ENCODE measurements around the gene RAB7B. TPM values are rescaled to one million over a fixed set of nuclear protein-coding genes. Genes with fewer than 3 reads are reported as not detected.

Gene RAB7B
- total and polyA plus RNA-seq, 2 of the 13 experiments (the other 11 are each of a cell fraction or from before 2014, with no cell fraction given), result 0.05 to 0.46 TPM

- ChIA-PET CTCF (ENCODE audit: low intra/inter-chr PET ratio, low total read pairs) (no interaction called here), POLR2A (no interaction called here)
- DNase-seq (ENCODE audit: low spot score) (no peak), FAIRE-seq (no peak), ATAC-seq (no peak)
- Histone ChIP-seq H3K79me2 (ENCODE audit: insufficient read depth, low read length) (no peaks in the 10 kb centered on the region), H3K4me2 (ENCODE audit: low read depth, low read length) (no peak overlapping the region), H4K20me1 (ENCODE audit: insufficient read depth, low read length) (no peaks in the 10 kb centered on the region), H3K4me1 (ENCODE audit: insufficient read depth, low read length) (peaks cover 6% of the 10 kb centered on the region), H3K4me3 (replicated peaks in 1 of 3; ENCODE audit: insufficient read depth in 1 of 3, low read depth in 2 of 3, low read length in 3 of 3) (no peak overlapping the region), H3K9me3 (ENCODE audit: low read length) (no peaks in the 10 kb centered on the region), H2AFZ (ENCODE audit: low read length) (no peak overlapping the region), H3K9ac (ENCODE audit: insufficient read depth, low read depth, low read length) (no peak overlapping the region), H3K27me3 (ENCODE audit: control insufficient read depth in 1 of 2, insufficient read depth in 2 of 2, low read length in 2 of 2) (peaks cover 0 to 10% of the 10 kb centered on the region in 2 experiments; a peak in 3 of 5 replicates), H3K27ac (ENCODE audit: extremely low read length, insufficient read depth, low read length) (no peak overlapping the region), H3K36me3 (replicated peaks in 1 of 2; ENCODE audit: control insufficient read depth in 1 of 2, insufficient read depth in 2 of 2, low read length in 2 of 2) (no peaks in the 10 kb centered on the region)
- WGBS (ENCODE audit: low lambda C conversion rate), result 66% methylated on average over 10 of the region's 12 CpGs
- in situ Hi-C loops (cut with HindIII; ENCODE audit: extremely low pct_ligation_motif_present, low pct_unique_long_range_greater_than_20kb), result no loop called here
- no TSS peak for BruUV-seq (replicated peaks)
- intact Hi-C loops (cut with micrococcal nuclease; ENCODE audit: unreplicated experiment), result no loop called here
- TF ChIP-seq FIP1L1 (IDR thresholded peaks at IDR 0.05; ENCODE audit: borderline replicate concordance, insufficient read depth, low read depth, low read length) (no peak), ZNF354B (CRISPR knock-in tag; IDR thresholded peaks at IDR 0.05) (no peak), MYNN (CRISPR knock-in tag; IDR thresholded peaks at IDR 0.05; ENCODE audit: low read depth) (no peak), ARID3A (IDR thresholded peaks at IDR 0.05; ENCODE audit: low read depth, low read length) (no peak), ZMYM2 (CRISPR knock-in tag; IDR thresholded peaks at IDR 0.05) (no peak), MTA1 (CRISPR knock-in tag; IDR thresholded peaks at IDR 0.05; ENCODE audit: borderline replicate concordance) (no peak), AKAP8 (CRISPR knock-in tag; IDR thresholded peaks at IDR 0.05) (no peak), ZKSCAN5 (CRISPR knock-in tag; IDR thresholded peaks at IDR 0.05) (no peak), ZFP91 (CRISPR knock-in tag; IDR thresholded peaks at IDR 0.05; ENCODE audit: borderline replicate concordance) (no peak), MED8 (CRISPR knock-in tag; IDR thresholded peaks at IDR 0.05; ENCODE audit: insufficient replicate concordance) (no peak), ZNF17 (CRISPR knock-in tag; IDR thresholded peaks at IDR 0.05) (no peak), ZNF142 (CRISPR knock-in tag; IDR thresholded peaks at IDR 0.05) (no peak), NR0B2 (CRISPR knock-in tag; IDR thresholded peaks at IDR 0.05) (no peak)
Observed at GRCh38 chr1:206004826-206005225, 1.6 kb upstream of the RAB7B start.
